ENCODE results near the gene TRPV6. TPM values are rescaled to one million over a fixed set of nuclear protein-coding genes. Genes with fewer than 3 reads are reported as not detected.

Gene TRPV6
- total and polyA plus RNA-seq, 2 experiments from 2014 or later = not detected

DNA sequence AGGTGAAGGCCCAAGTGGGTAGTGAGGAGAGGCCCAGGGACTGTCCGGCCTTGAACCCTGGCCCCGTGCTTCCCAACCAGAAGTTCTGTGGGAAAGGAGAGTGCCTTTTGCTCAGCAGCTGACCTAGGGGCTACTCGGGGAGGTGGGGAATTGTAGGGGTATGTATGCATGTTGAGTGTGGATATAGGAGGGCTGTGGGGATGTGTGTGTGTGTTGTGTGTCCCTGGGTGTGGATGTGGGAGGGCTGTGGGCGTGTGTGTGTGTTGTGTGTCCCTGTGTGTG, 18.5 kb downstream of the TRPV6 start:
- no peaks in the 10 kb centered on the region for H3K9me3 ChIP-seq (ENCODE audit: low read depth)
- no peak overlapping the region for H3K4me2 ChIP-seq (ENCODE audit: unreplicated experiment)
- H3K27me3 ChIP-seq (replicated peaks; ENCODE audit: insufficient read depth) = peaks cover under 1% of the 10 kb centered on the region; the same call in 1 of the 2 replicates
- no peaks in the 10 kb centered on the region for H3K4me1 ChIP-seq (ENCODE audit: insufficient read depth)
- H3K9ac ChIP-seq = no peak overlapping the region
- H4K20me1 ChIP-seq (ENCODE audit: insufficient read depth) = no peaks in the 10 kb centered on the region
- in situ Hi-C loops (cut with MboI) = no loop called here
- no peak overlapping the region for H2AFZ ChIP-seq
- H3K79me2 ChIP-seq (ENCODE audit: insufficient read depth) = no peaks in the 10 kb centered on the region
- no peaks in the 10 kb centered on the region for H3K36me3 ChIP-seq (ENCODE audit: low read depth)
- no peak for DNase-seq
- H3K9me2 ChIP-seq (ENCODE audit: insufficient read depth) = no peaks in the 10 kb centered on the region
- H3K4me3 ChIP-seq = no peak overlapping the region
- no peak overlapping the region for H3K27ac ChIP-seq
- no peaks in the 10 kb centered on the region for H3F3A ChIP-seq (ENCODE audit: insufficient read depth)
- TF ChIP-seq EZH2phosphoT487 (IDR thresholded peaks at IDR 0.05; ENCODE audit: insufficient read depth, low read depth) = no peak
- 46 to 50% methylated on average over 3 to 4 of the region's 4 CpGs for WGBS, 2 experiments (ENCODE audit: low coverage in 1 of 2, low lambda C conversion rate in 2 of 2, missing lambda C conversion rate in 2 of 2)

- in situ Hi-C loops (cut with MboI) = no loop called here
- WGBS, 2 experiments (ENCODE audit: low coverage in 1 of 2, low lambda C conversion rate in 2 of 2, missing lambda C conversion rate in 2 of 2) = 56 to 64% methylated on average over 18 of the region's 18 CpGs
- H3K79me2 ChIP-seq (ENCODE audit: insufficient read depth) = no peaks in the 10 kb centered on the region
- no peak overlapping the region for H3K9ac ChIP-seq
- H2AFZ ChIP-seq = no peak overlapping the region
- no peak overlapping the region for H3K4me3 ChIP-seq
- TF ChIP-seq EZH2 (IDR thresholded peaks at IDR 0.05; ENCODE audit: insufficient read depth, poor library complexity, severe bottlenecking) (no peak), EZH2phosphoT487 (IDR thresholded peaks at IDR 0.05; ENCODE audit: insufficient read depth, low read depth) (no peak)
- no peaks in the 10 kb centered on the region for H4K20me1 ChIP-seq (ENCODE audit: insufficient read depth)
- no peak overlapping the region for H3K27ac ChIP-seq
- H3K4me2 ChIP-seq (ENCODE audit: unreplicated experiment) = no peak overlapping the region
- no peaks in the 10 kb centered on the region for H3K36me3 ChIP-seq (ENCODE audit: low read depth)
- H3K27me3 ChIP-seq (replicated peaks; ENCODE audit: insufficient read depth) = peaks cover 6% of the 10 kb centered on the region; the same call in 1 of the 2 replicates
- no peaks in the 10 kb centered on the region for H3K9me3 ChIP-seq (ENCODE audit: low read depth)
- H3K4me1 ChIP-seq (ENCODE audit: insufficient read depth) = no peaks in the 10 kb centered on the region
- no peaks in the 10 kb centered on the region for H3K9me2 ChIP-seq (ENCODE audit: insufficient read depth)
- H3F3A ChIP-seq (ENCODE audit: insufficient read depth) = no peaks in the 10 kb centered on the region
- DNase-seq = peak; percentile 35
These were observed 19.0 kb downstream of the TRPV6 start for GRCh38 chr7:142866361-142867096.

DNA sequence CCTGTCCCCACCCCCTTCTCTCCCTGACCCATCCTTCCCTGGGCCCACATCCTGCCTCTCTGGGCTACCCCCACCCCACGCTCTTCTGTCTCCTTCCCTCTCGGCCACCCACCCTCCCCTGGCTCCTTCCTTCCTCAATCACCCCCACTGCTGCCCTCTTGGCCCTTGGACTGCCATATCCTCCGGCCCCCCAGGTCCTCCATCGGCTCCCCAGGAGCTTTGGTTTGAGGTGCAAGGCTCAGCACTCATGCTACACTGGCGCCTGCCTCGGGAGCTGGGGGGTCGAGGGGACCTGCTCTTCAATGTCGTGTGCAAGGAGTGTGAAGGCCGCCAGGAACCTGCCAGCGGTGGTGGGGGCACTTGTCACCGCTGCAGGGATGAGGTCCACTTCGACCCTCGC, 19.8 kb downstream of the TRPV6 start:
- in situ Hi-C loops (cut with MboI) = no loop called here
- no peaks in the 10 kb centered on the region for H3K79me2 ChIP-seq (ENCODE audit: insufficient read depth)
- no peaks in the 10 kb centered on the region for H3K36me3 ChIP-seq (ENCODE audit: low read depth)
- no peak overlapping the region for H3K27ac ChIP-seq
- no peaks in the 10 kb centered on the region for H3K9me3 ChIP-seq (ENCODE audit: low read depth)
- 51 to 58% methylated on average over 10 to 13 of the region's 13 CpGs for WGBS, 2 experiments (ENCODE audit: low coverage in 1 of 2, low lambda C conversion rate in 2 of 2, missing lambda C conversion rate in 2 of 2)
- no peaks in the 10 kb centered on the region for H3K4me1 ChIP-seq (ENCODE audit: insufficient read depth)
- DNase-seq = no peak
- H3K9ac ChIP-seq = no peak overlapping the region
- no peak overlapping the region for H3K4me3 ChIP-seq
- no peak overlapping the region for H2AFZ ChIP-seq
- no peaks in the 10 kb centered on the region for H3K9me2 ChIP-seq (ENCODE audit: insufficient read depth)
- H3K27me3 ChIP-seq (replicated peaks; ENCODE audit: insufficient read depth) = peaks cover 6% of the 10 kb centered on the region; the same call in 1 of the 2 replicates
- TF ChIP-seq EZH2 (IDR thresholded peaks at IDR 0.05; ENCODE audit: insufficient read depth, poor library complexity, severe bottlenecking) = no peak
- no peak for TF ChIP-seq EZH2phosphoT487 (IDR thresholded peaks at IDR 0.05; ENCODE audit: insufficient read depth, low read depth)
- no peaks in the 10 kb centered on the region for H3F3A ChIP-seq (ENCODE audit: insufficient read depth)
- no peak overlapping the region for H3K4me2 ChIP-seq (ENCODE audit: unreplicated experiment)
- H4K20me1 ChIP-seq (ENCODE audit: insufficient read depth) = no peaks in the 10 kb centered on the region

GRCh38 chr7:142864980-142865747, 20.4 kb downstream of the TRPV6 start:
- H3F3A ChIP-seq (ENCODE audit: insufficient read depth) = no peaks in the 10 kb centered on the region
- H3K27ac ChIP-seq = no peak overlapping the region
- no peak overlapping the region for H3K4me3 ChIP-seq
- no peaks in the 10 kb centered on the region for H3K79me2 ChIP-seq (ENCODE audit: insufficient read depth)
- 52 to 53% methylated on average over 13 to 14 of the region's 14 CpGs for WGBS, 2 experiments (ENCODE audit: low coverage in 1 of 2, low lambda C conversion rate in 2 of 2, missing lambda C conversion rate in 2 of 2)
- no peak overlapping the region for H3K4me2 ChIP-seq (ENCODE audit: unreplicated experiment)
- TF ChIP-seq EZH2phosphoT487 (IDR thresholded peaks at IDR 0.05; ENCODE audit: insufficient read depth, low read depth) (no peak), EZH2 (IDR thresholded peaks at IDR 0.05; ENCODE audit: insufficient read depth, poor library complexity, severe bottlenecking) (no peak)
- H3K36me3 ChIP-seq (ENCODE audit: low read depth) = no peaks in the 10 kb centered on the region
- no peaks in the 10 kb centered on the region for H3K9me2 ChIP-seq (ENCODE audit: insufficient read depth)
- no peak for DNase-seq
- H2AFZ ChIP-seq = no peak overlapping the region
- peaks cover 6% of the 10 kb centered on the region; the same call in 1 of the 2 replicates for H3K27me3 ChIP-seq (replicated peaks; ENCODE audit: insufficient read depth)
- in situ Hi-C loops (cut with MboI) = no loop called here
- H3K9ac ChIP-seq = no peak overlapping the region
- H3K9me3 ChIP-seq (ENCODE audit: low read depth) = no peaks in the 10 kb centered on the region
- no peaks in the 10 kb centered on the region for H3K4me1 ChIP-seq (ENCODE audit: insufficient read depth)
- H4K20me1 ChIP-seq (ENCODE audit: insufficient read depth) = no peaks in the 10 kb centered on the region

Measured in GM23248 (cell line).